GM19452 (cell line): ENCODE results near the gene GLI2.

Experiments used
- ATAC-seq: cut with Tn5 transposase; IDR thresholded peaks from one replicate; pipeline ENCODE4 v1.9.1; 2021; ENCODE audit not compliant: unreplicated experiment

The GLI2 gene

GRCh38 chr2:120711694-120712093 is 24.0 kb upstream of the GLI2 start:
- ATAC-seq: no peak

GRCh38 chr2:120712180-120712681 is 23.4 kb upstream of the GLI2 start:
- no peak for ATAC-seq

- ATAC-seq: no peak
These were observed 20.3 kb upstream of the GLI2 start for GRCh38 chr2:120715353-120715752.

- no peak for ATAC-seq
These were observed 19.7 kb upstream of the GLI2 start for GRCh38 chr2:120715941-120716340.

GRCh38 chr2:120716641-120717585 is 18.8 kb upstream of the GLI2 start:
- no peak for ATAC-seq

- ATAC-seq: no peak
These were observed 16.2 kb upstream of the GLI2 start for GRCh38 chr2:120719491-120719890.

GRCh38 chr2:120720231-120720630 is 15.4 kb upstream of the GLI2 start:
- ATAC-seq: no peak

GRCh38 chr2:120720746-120721375 is 14.8 kb upstream of the GLI2 start:
- no peak for ATAC-seq

- ATAC-seq: no peak
These were observed 13.5 kb upstream of the GLI2 start for GRCh38 chr2:120722246-120722567.

GRCh38 chr2:120722568-120723421 is 12.9 kb upstream of the GLI2 start:
- no peak for ATAC-seq

- ATAC-seq: no peak
These were observed 9.4 kb upstream of the GLI2 start for GRCh38 chr2:120726245-120726644.

GRCh38 chr2:120729406-120730399 is 6.0 kb upstream of the GLI2 start:
- ATAC-seq: no peak

GRCh38 chr2:120731175-120731574 is 4.5 kb upstream of the GLI2 start:
- ATAC-seq: no peak

GRCh38 chr2:120732506-120733237 is 3.0 kb upstream of the GLI2 start:
- no peak for ATAC-seq

GRCh38 chr2:120733238-120733932 is 2.3 kb upstream of the GLI2 start:
- ATAC-seq: no peak

GRCh38 chr2:120734930-120735651 is 577 bp upstream of the GLI2 start:
- no peak for ATAC-seq

GRCh38 chr2:120736202-120736623 is 545 bp downstream of the GLI2 start:
- ATAC-seq: no peak
